Measurements from ENCODE around the gene MAN2B1.
"Not testable (repeated sequence)": the region's sequence is repeated elsewhere in the genome, so short reads cannot be mapped to it uniquely, and the experiment has no call there.

Gene MAN2B1

DNA sequence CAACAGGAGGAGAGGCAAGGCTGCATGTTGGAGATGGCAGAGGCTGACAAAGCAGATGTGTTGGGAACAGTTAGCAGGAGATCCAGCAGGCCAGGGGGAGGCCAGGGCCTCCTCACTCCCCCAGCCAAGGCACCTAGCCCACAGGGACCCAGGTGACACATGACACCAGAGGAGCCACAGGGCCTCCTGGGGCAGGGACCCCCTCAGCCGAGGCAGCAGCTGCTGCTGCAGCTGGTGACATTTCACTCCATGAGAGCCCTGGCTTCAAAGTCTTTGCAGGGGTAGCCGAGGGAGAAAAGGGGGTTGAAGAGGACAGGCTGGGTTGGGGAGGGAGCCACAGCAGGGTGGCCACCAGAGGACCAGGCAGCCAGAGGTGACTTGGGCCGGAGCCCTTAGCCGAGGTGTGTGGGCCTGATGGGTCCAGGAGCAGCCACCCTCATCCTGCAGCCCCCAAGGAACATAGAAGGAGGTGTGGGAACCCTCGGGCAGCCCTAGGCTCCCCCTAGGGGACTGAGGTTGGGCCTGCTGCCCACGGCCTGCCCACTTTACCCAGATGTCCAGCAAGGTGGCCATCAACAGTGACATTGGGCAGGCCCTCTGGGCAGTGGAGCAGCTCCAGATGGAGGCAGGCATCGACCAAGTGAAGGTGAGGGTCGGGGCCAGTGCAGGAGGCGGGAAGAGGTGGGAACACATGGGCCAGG lies 21.1 kb upstream of the MAN2B1 start, which contains the start of gene GNG14:
TSS of gene GNG14 (plus strand) at position 503 of the 701 bp plus-strand sequence. CDS start at position 554, 51 bp downstream.
- no peaks in the 10 kb centered on the region for H3K4me1 ChIP-seq (ENCODE audit: control insufficient read depth, insufficient read depth, low read length)
- H3K9ac ChIP-seq (ENCODE audit: low read depth, low read length) = no peak within 1 kb of the TSS
- H3K36me3 ChIP-seq (ENCODE audit: control insufficient read depth, insufficient read depth, low read length) = peaks cover 9% of the 10 kb centered on the region
- no peaks in the 10 kb centered on the region for H3K9me3 ChIP-seq (ENCODE audit: control insufficient read depth, insufficient read depth, low read length)
- H3K27me3 ChIP-seq (ENCODE audit: control insufficient read depth, insufficient read depth, low read length) = no peaks in the 10 kb centered on the region
- H3K4me3 ChIP-seq (ENCODE audit: low read depth, low read length) = no peak within 1 kb of the TSS

DNA sequence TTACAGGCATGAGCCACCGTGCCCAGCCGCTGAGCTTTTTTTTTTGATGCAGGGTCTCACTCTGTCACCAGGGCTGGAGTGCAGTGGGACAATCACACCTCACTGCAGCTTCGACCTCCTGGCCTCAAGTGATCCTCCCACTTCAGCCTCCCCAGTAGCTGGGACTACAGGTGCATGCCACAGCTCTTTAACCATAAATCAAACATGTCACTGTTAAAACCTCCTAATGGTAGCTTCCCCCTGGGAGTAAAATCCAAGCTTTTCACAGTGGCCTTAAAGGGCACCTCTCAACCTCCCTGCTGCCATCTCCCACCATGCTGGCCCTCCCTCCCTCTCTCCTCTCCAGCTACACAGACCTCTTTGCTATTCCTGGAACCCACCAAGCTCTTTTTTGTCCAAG lies 19.3 kb upstream of the MAN2B1 start:
- Histone ChIP-seq H3K27me3 (ENCODE audit: control insufficient read depth, insufficient read depth, low read length) (no peaks in the 10 kb centered on the region), H3K9ac (ENCODE audit: low read depth, low read length) (no peak overlapping the region), H3K4me1 (ENCODE audit: control insufficient read depth, insufficient read depth, low read length) (no peaks in the 10 kb centered on the region), H3K9me3 (ENCODE audit: control insufficient read depth, insufficient read depth, low read length) (no peaks in the 10 kb centered on the region), H3K36me3 (ENCODE audit: control insufficient read depth, insufficient read depth, low read length) (peaks cover 9% of the 10 kb centered on the region), H3K4me3 (ENCODE audit: low read depth, low read length) (no peak overlapping the region)

DNA sequence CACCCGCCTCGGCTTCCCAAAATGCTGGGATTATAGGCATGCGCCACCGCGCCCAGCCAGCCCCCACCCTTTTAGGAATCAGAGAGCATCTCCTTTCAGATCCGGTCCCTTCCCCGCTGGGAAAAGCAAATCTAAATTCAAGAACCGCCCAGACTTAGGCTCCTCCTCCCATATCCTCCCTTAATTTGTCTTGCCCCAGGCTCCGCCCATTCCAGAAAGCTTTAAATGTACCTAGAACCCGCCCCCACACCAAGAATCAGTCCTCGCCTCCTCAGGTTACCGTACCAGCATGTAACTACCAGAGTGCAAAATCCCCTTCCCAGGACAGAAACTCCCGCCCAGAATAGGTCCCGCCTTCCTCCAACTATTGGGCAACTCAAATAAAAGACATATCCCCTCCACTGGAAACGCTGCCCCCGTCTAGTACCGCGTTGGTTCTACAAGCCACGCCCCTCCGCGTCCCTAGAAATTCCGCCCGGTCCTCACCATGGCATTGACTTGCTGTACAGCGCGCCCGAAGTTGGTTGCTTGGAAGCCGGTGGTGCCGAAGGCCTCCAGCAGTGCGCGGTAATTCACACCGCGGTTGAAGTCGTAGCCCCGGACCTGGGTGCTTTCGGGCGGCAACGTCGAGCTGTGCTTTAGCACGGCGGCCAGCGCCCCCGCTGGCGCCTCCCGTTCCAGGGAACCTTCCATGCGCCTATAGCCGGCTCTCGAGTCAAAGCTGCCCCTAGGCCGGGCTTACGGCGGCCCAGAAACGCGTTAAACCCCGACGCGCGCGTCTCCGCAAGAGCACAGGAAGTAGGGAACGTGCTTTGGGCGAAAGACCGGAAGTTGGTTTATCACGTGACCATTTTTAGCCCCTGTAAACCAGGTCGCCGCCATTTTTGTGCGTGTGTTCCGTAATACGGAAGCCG lies 14.8 kb upstream of the MAN2B1 start, which contains the start of gene DHPS:
TSS of gene DHPS (minus strand) at position 807 of the 914 bp plus-strand sequence. CDS start at position 693, 114 bp downstream.
- Histone ChIP-seq H3K4me1 (ENCODE audit: control insufficient read depth, insufficient read depth, low read length) (no peaks in the 10 kb centered on the region), H3K27me3 (ENCODE audit: control insufficient read depth, insufficient read depth, low read length) (no peaks in the 10 kb centered on the region), H3K9me3 (ENCODE audit: control insufficient read depth, insufficient read depth, low read length) (no peaks in the 10 kb centered on the region), H3K9ac (ENCODE audit: low read depth, low read length) (peak within 1 kb of the TSS; percentile 98), H3K4me3 (ENCODE audit: low read depth, low read length) (peak within 1 kb of the TSS; percentile 100), H3K36me3 (ENCODE audit: control insufficient read depth, insufficient read depth, low read length) (peaks cover 20% of the 10 kb centered on the region)

DNA sequence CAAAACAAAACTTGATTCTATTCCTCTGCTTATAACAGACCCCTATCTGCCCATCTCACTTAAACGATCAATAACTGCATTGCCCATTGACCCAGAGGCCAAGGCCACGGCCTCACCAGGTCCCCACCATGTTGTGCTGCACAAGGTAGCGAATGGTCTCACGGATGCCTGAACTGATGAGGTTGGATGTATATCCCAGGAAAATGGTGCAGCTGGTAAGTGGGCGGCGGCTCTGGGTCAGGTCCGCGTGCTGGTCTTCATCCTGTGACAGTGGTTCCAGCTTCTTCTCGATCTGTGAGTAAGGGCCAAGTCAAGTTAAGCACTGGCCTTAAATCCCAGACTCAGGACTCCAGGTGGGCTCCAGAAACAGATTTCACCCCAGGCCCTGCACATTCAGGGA lies 13.5 kb upstream of the MAN2B1 start:
- Histone ChIP-seq H3K4me3 (ENCODE audit: low read depth, low read length) (no peak overlapping the region), H3K4me1 (ENCODE audit: control insufficient read depth, insufficient read depth, low read length) (no peaks in the 10 kb centered on the region), H3K9me3 (ENCODE audit: control insufficient read depth, insufficient read depth, low read length) (no peaks in the 10 kb centered on the region), H3K27me3 (ENCODE audit: control insufficient read depth, insufficient read depth, low read length) (no peaks in the 10 kb centered on the region), H3K9ac (ENCODE audit: low read depth, low read length) (no peak overlapping the region), H3K36me3 (ENCODE audit: control insufficient read depth, insufficient read depth, low read length) (peaks cover 33% of the 10 kb centered on the region)

DNA sequence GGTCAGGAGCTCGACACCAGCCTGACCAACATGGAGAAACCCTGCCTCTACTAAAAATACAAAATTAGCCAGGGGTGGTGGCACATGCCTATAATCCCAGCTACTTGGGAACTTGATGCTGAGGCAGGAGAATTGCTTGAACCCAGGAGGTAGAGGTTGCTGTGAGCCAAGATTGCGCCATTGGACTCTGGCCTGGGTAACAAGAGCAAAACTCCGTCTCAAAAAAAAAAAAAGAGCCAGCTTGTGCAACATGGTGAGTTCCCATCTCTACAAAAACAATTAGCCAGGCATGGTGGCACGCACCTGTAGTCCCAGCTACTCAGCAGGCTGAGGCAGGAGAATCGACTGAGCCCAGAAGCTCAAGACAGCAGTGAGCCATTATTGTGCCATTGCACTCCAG lies 11.5 kb upstream of the MAN2B1 start:
- peaks cover 45% of the 10 kb centered on the region for H3K36me3 ChIP-seq (ENCODE audit: control insufficient read depth, insufficient read depth, low read length)
- not testable (repeated sequence) for H3K27me3 ChIP-seq (ENCODE audit: control insufficient read depth, insufficient read depth, low read length); H3K9ac ChIP-seq (ENCODE audit: low read depth, low read length); H3K4me1 ChIP-seq (ENCODE audit: control insufficient read depth, insufficient read depth, low read length); H3K4me3 ChIP-seq (ENCODE audit: low read depth, low read length); H3K9me3 ChIP-seq (ENCODE audit: control insufficient read depth, insufficient read depth, low read length)

DNA sequence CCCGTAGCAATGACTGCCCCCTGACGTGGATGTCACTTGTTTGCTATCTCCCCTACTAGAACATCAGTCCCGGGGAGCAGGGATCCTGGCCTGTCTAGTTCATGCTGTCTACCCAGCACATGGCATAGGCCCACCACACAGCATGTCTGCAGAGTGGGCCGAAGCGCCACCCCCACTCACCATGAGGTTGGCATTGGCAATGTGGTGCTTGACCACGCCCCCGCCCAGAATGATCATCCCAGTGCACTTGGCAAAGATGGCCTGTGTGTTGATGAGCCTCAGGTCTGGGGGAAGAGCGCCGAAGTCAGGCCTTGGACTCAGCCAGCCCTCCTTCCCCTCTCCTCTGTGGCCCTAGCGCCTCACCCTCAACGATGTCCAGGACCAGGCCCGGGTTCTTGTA lies 10.4 kb upstream of the MAN2B1 start:
- Histone ChIP-seq H3K4me1 (ENCODE audit: control insufficient read depth, insufficient read depth, low read length) (no peaks in the 10 kb centered on the region), H3K9ac (ENCODE audit: low read depth, low read length) (no peak overlapping the region), H3K36me3 (ENCODE audit: control insufficient read depth, insufficient read depth, low read length) (peaks cover 51% of the 10 kb centered on the region), H3K27me3 (ENCODE audit: control insufficient read depth, insufficient read depth, low read length) (no peaks in the 10 kb centered on the region), H3K9me3 (ENCODE audit: control insufficient read depth, insufficient read depth, low read length) (no peaks in the 10 kb centered on the region), H3K4me3 (ENCODE audit: low read depth, low read length) (no peak overlapping the region)

DNA sequence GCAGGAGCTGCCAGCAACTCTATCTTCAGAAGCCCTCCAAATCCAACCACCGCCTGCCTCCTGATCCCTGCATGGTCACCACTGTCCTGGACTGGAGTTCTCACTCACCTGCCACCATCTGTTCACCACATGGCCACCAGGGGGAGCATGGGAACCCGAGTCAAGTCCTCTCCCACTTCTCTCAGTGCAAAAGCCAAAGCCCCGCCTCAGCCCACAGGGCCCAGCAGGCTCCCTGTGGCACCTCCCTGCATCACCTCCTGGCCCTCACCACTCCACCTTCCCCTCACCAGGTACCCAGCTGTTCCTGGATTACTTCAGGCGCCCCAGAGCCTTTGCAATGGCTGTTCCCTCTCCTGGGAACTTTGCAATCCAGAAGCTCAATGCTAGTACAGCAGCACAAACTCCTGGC lies 9.8 kb upstream of the MAN2B1 start:
- no peak overlapping the region for H3K4me3 ChIP-seq (ENCODE audit: low read depth, low read length)
- H3K36me3 ChIP-seq (ENCODE audit: control insufficient read depth, insufficient read depth, low read length) = peaks cover 51% of the 10 kb centered on the region
- H3K27me3 ChIP-seq (ENCODE audit: control insufficient read depth, insufficient read depth, low read length) = no peaks in the 10 kb centered on the region
- no peak overlapping the region for H3K9ac ChIP-seq (ENCODE audit: low read depth, low read length)
- no peaks in the 10 kb centered on the region for H3K9me3 ChIP-seq (ENCODE audit: control insufficient read depth, insufficient read depth, low read length)
- no peaks in the 10 kb centered on the region for H3K4me1 ChIP-seq (ENCODE audit: control insufficient read depth, insufficient read depth, low read length)

DNA sequence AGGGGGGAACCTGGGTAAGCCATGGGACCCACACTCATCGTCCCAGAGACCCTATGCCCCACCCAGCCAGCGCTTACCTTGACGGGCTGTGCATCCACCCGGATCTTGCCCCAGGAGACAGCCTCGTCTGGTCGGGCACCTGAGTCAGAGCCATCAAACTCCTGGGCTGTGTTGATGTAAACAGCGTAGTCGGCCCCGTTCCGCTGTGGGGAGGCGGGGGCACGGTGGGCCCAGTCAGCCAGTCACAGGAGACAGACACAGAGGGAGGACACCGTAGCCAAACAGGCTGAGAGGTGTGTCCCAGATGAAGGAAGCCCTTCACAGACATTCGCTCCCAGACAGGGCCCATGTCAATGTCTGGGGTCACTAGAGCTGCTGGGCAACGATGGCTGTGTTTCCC lies 9.4 kb upstream of the MAN2B1 start:
- Histone ChIP-seq H3K4me1 (ENCODE audit: control insufficient read depth, insufficient read depth, low read length) (no peaks in the 10 kb centered on the region), H3K4me3 (ENCODE audit: low read depth, low read length) (no peak overlapping the region), H3K27me3 (ENCODE audit: control insufficient read depth, insufficient read depth, low read length) (no peaks in the 10 kb centered on the region), H3K36me3 (ENCODE audit: control insufficient read depth, insufficient read depth, low read length) (peaks cover 51% of the 10 kb centered on the region), H3K9ac (ENCODE audit: low read depth, low read length) (no peak overlapping the region), H3K9me3 (ENCODE audit: control insufficient read depth, insufficient read depth, low read length) (no peaks in the 10 kb centered on the region)

DNA sequence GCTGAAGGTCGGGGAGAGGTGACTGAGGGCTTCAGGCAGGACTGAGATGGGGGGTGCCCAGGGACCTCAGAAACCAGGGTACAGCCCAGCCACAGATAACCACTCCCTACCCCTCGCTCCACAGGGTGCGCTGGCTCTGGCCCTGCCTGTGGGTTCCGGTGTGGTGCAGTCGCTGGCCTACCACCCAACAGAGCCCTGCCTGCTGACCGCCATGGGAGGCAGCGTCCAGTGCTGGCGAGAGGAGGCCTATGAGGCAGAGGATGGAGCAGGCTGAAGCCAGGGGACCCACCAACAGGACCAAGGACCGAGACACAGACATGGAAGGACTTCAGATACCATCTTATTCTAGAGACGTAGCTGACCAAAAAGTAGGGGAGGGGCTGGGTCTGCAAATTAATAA lies 8.9 kb upstream of the MAN2B1 start:
- Histone ChIP-seq H3K27me3 (ENCODE audit: control insufficient read depth, insufficient read depth, low read length) (no peaks in the 10 kb centered on the region), H3K4me1 (ENCODE audit: control insufficient read depth, insufficient read depth, low read length) (no peaks in the 10 kb centered on the region), H3K36me3 (ENCODE audit: control insufficient read depth, insufficient read depth, low read length) (peaks cover 51% of the 10 kb centered on the region), H3K9me3 (ENCODE audit: control insufficient read depth, insufficient read depth, low read length) (no peaks in the 10 kb centered on the region), H3K4me3 (ENCODE audit: low read depth, low read length) (no peak overlapping the region), H3K9ac (ENCODE audit: low read depth, low read length) (no peak overlapping the region)

DNA sequence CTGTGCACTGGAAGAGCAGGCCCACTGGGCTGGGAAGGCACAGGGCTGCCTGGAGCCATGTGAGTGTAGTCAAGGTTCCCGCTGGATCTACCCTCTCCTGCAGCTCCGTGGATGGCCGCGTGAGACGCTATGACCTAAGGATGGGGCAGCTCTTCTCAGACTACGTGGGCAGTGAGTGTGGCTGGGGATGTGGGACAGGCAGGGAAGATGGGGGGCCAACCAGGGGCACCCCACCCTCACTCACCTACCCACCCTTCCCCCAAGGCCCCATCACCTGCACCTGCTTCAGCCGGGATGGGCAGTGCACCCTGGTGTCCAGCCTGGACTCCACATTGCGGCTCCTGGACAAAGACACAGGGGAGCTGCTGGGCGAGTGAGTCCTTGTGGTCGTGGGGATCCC lies 6.2 kb upstream of the MAN2B1 start:
- Histone ChIP-seq H3K4me3 (ENCODE audit: low read depth, low read length) (no peak overlapping the region), H3K4me1 (ENCODE audit: control insufficient read depth, insufficient read depth, low read length) (peaks cover 2% of the 10 kb centered on the region), H3K27me3 (ENCODE audit: control insufficient read depth, insufficient read depth, low read length) (no peaks in the 10 kb centered on the region), H3K36me3 (ENCODE audit: control insufficient read depth, insufficient read depth, low read length) (peaks cover 37% of the 10 kb centered on the region), H3K9ac (ENCODE audit: low read depth, low read length) (no peak overlapping the region), H3K9me3 (ENCODE audit: control insufficient read depth, insufficient read depth, low read length) (no peaks in the 10 kb centered on the region)

DNA sequence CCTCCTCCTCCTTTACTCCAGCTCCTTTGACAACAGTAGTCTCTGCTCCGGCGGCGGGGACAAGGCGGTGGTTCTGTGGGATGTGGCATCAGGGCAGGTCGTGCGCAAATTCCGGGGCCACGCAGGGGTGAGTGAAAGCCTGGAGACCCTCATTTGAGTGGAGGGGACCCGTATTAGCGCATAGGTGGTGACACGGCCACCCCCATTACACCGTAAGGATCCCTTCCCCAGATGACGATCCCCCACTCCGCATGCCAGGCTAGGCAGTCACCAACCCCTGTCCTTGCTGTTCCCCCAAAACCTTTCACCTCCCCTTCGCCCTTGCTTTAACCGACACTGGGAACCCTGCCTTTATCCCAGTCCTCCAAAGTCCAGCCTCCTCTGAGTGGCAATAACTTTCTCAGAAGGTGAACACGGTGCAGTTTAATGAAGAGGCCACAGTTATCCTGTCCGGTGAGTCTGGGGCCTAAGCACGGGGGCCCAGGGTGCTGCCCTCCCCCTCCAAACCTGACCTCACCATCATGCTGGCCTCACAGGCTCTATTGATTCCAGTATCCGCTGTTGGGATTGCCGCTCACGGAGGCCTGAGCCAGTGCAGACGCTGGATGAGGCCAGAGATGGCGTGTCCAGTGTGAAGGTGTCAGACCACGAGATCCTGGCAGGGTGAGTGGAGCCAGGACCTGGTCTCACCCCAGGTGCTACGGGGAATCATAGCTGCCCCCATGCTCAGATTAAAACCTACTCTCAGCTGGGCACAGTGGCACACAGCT lies 3.8 kb upstream of the MAN2B1 start:
- Histone ChIP-seq H3K9ac (ENCODE audit: low read depth, low read length) (peak overlapping the region; percentile 95), H3K9me3 (ENCODE audit: control insufficient read depth, insufficient read depth, low read length) (no peaks in the 10 kb centered on the region), H3K36me3 (ENCODE audit: control insufficient read depth, insufficient read depth, low read length) (peaks cover 21% of the 10 kb centered on the region), H3K4me1 (ENCODE audit: control insufficient read depth, insufficient read depth, low read length) (peaks cover 4% of the 10 kb centered on the region), H3K27me3 (ENCODE audit: control insufficient read depth, insufficient read depth, low read length) (no peaks in the 10 kb centered on the region), H3K4me3 (ENCODE audit: low read depth, low read length) (peak overlapping the region; percentile 86)

Measured in iPS-15b (cell line).